Activated CD4-positive, alpha-beta T cell treated with anti-CD3 and anti-CD28 coated beads for 1 hour (primary cell): ENCODE data around the gene KLHDC8A.
"Not testable (repeated sequence)": the region's sequence is repeated elsewhere in the genome, so short reads cannot be mapped to it uniquely, and the experiment has no call there.

Experiments used
- DNase-seq: peaks from one replicate; pipeline ENCODE4 v3.0.0-alpha.2; 2020

KLHDC8A gene

GRCh38 chr1:205317311-205317917 lies 39.3 kb downstream of the KLHDC8A start:
- DNase-seq = no peak

GRCh38 chr1:205316161-205316566 lies 40.6 kb downstream of the KLHDC8A start:
- no peak for DNase-seq

DNA sequence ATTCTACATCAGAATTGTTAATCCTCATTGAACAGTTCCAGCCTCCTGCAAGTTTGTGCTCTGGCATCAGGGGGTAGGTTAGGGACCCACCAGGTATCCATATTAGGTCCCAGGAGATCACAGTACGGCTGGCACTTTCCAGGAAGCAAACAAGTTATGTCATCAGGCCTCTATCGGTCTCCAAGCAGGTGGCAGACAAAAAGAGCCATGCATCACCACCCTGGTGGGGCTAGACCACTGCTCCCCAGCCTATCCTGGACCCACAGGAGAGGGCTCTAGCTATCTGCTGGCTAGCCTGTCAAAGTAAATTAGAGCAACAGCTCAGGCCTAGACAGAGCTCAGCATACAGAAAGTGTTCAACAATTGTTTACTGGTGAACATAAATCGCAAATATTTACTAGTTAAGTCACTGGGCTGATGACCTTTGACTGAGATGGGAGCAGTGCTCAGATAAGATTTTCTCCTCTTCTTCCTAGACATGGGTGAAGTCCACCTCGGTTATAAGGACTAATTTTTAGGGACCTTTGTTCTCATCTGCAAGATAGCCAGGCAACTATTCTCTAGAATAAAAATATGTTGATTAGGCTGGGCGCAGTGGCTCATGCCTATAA lies 41.6 kb downstream of the KLHDC8A start:
- no peak for DNase-seq

DNA sequence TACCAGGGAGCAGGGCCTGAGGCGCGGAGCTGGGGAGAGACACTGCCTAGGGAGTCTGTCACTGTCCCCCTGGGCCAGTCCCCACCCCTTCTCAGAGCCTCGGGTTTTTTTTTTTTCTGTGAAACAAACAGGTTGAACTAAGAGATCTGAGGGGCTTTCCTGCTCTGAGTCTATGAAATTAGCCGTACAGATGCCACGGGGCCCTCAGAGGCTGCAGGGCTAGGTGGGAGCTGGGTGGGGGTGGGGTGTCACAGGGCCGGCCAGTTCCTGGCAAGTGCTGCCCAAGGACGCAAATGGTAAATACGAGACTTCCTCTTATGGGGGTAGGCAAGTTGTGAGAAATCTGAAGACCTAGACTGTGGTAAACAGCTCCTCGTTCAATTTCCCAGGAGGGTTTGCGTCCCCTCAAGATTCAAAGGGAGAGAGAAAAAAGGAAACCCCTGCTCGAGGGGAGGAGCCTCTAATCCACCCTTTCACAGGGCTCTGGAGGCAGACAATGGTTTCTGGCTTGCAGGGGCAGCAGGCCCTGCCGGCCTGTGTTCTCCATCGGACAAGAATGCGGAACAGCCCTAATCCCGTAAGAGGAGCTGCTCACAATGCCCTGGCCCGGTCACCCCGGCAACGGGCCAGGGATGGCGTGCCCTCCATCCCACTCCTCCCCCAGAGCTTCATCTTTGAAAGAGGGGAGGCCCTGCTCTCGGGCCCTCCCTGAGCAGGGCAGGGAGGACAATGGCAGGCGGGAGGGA lies 43.0 kb downstream of the KLHDC8A start:
- no peak for DNase-seq

DNA sequence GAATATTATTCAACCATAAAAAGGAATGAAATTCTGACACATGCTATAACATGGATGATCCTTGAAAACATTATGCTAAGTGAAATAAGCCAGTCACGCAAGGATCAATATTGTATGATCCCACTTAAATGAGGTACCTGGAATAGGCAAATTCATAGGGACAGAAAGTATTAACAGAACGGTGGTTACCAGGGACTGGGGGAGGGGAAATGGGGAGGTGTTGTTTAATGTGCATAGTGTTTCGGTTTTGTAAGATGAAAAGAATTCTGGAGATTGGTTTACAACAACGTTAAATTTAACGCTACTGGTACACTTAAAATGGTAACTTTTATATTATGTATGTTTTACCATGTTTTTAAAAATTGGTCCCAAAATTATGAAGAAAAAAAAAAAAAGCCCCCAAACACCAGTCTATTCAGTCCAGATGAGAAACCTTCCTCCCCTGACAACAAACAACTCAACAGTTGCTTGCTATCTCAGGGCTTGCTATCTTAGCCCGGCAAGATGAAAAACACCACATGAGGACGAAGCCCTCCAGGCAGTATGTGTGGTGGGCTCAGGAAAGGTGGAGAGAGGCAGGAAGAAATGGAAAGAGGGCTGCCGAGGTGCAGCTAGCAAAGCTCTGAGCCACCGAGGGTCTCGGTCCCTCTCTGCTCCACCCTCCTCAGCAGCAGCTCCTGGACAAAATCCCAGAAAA lies 43.7 kb downstream of the KLHDC8A start:
- DNase-seq = no peak

- DNase-seq = no peak
Measured at GRCh38 chr1:205310976-205311704, 45.6 kb downstream of the KLHDC8A start.

DNA sequence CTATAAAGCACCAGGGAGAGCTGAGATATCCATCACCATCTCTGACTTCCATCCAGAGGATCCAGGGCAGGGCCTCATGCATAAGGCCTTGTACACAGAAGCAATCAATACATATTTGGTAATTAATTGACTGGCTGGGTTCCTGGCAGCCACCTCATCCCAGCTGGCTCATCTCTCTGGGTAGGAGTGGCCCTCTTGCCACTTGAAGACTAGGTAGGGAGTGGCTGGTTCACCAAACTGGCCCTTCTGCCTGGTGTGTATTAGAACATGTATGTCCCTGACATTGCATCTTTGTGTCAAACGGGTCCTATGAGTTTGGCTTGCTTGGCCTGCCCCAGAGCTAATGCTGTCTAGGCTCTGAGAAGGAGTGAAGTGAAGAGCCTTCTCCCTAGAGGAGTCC lies 47.0 kb downstream of the KLHDC8A start:
- DNase-seq = no peak

DNA sequence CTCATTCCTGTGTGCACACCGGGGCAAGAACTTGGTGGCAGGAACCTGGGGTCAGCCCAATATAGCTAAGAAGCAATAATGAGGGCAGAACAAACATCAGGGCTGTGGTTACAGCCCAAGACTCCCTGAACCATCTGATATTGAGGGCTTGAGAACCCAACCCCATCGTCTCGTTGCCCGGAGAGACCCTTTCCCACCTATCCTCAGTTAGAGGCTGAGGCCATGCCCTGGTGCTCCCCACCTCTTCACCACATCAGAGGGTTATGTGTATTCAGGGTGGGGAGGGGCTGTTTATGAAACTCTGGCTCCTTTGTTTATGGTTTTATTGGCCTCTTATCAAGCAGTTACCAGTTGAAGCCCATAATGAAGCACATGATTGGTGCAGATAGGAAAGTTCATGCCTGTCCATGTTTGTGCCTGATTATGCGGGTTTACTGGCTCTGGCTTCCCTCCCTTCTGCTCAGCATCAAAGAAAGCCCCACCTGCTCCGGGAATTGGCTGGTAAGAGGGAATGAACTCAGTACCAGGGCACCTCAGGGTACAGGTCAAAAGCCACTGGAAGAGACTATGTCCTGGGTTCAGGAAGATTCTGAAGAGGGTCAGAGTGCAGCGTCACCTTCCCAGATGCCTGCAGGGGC lies 49.7 kb downstream of the KLHDC8A start:
- DNase-seq = no peak

- DNase-seq = no peak
Measured at GRCh38 chr1:205304695-205305070, 52.0 kb downstream of the KLHDC8A start.

DNA sequence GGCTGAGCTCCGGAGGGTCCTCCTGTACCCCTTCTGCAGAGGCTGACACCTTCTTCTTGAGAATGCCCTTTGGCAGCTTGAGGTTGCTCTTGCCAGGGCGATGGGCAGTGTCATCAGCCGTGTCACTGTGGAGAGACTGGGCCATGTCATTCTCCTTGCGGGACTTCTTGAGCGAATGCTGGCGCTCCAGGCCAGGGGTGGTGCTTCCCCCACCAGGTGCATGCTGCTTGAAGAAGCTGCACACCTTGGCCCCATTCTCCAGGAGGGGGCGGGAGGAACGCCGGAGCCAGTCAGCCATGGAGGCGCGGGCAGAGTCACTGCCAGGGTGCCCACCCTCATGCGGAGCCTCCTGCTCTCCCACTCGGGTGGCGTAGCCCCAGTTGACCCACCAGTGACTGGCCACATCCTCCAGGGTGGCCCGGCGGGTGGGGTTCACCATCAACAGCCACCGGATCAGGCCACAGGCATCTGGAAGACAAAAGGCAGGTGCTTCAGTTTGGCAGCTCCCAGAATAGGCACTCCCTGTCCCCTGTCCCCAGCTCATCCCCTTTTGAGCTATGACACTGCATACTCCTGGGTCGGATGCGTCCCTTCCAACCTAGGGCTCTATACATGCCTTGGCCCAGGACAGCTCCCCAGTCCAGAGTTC lies 52.6 kb downstream of the KLHDC8A start:
- no peak for DNase-seq

GRCh38 chr1:205303247-205303888 lies 53.4 kb downstream of the KLHDC8A start:
- no peak for DNase-seq

- no peak for DNase-seq
Measured at GRCh38 chr1:205301842-205302588, 54.7 kb downstream of the KLHDC8A start.

DNA sequence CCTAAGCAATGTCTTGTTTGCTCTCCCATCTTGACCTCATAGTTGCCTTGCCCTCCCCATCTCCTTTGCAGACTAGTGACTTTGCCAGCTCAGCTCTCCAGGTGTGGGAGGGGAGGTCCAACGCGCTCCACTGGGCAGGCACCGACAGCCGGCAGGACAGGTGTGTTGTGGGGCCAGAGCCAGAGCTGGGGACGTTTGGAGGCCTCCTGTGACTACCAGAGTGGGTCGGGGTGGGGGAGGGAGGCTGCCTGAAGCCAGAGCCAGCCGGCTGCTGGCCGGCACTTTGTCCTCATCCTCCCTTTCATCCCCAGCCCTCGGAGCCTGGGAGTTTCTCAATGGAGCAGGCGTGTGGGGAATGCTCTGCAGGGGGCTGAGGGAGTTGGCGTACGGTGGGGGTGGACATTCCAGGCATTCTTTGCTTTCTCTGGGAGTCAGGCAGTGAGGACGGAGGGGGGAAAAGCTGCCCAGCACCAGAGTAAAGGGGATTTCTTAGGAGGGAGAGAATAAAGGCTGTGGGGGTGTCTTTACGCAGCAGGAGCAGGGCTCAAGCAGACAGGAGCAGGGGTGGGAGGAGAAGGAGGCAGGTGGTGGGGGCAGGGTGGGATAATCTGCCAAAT lies 55.4 kb downstream of the KLHDC8A start:
- no peak for DNase-seq

- no peak for DNase-seq
Measured at GRCh38 chr1:205300149-205300548, 56.6 kb downstream of the KLHDC8A start.

DNA sequence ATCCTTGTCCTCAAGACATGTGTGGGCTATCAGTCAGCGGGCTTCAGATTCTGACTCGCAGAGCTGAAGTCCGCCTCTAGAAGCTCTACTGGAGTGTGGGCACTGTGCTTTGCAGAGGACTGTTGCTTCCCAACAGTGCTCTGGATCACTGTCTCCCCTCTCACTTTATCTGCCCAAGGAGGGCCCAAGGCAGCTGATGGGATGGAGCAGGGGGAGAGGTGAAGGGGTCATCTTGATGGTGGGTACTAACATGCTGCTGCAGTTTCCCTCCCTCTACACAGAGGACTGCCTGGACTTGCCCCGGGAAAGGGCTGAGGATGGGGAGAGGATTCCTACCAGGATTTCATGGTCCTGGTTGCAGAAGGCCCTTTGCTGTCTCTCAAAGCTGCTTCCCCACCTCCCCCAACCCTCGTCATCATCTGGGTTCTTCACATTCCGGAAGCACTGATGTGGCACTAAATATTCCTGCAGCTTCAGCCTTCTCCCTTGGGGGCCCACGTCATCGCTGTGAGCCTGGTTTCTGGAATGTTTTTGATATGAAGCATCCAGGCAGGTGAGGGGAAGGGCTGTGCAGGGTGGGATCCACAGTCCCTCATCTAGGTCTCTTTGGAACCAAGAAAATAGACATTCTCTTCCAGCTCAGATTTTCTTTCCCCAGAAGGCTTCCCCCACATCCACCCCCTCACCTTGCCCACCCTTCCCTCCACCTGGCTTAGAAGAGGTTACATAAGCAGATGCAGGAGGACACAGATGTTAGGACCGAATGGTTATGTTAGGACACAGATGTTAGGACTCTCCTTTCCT lies 58.3 kb downstream of the KLHDC8A start:
- no peak for DNase-seq

- not testable (repeated sequence) for DNase-seq
Measured at GRCh38 chr1:205297546-205298177, 59.1 kb downstream of the KLHDC8A start.

DNA sequence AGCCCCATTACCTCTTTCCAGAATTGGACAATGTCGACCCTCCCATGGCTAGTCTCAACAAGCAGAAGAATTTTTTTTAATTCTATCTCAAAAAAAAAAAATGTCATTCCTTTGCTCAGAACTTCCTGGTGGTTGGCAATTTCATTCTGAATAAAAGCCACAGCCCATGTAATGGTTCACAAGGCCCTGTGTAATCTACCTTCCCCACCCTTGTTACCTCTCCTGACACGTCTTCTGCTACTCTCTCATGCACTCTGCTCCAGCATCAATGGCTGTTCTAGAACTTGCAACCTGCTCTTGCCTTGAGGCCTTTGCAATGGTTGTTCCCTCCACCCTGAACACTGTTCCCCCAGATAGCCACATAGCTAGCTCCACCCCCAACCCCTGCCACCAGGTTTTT lies 60.6 kb downstream of the KLHDC8A start:
- no peak for DNase-seq

DNA sequence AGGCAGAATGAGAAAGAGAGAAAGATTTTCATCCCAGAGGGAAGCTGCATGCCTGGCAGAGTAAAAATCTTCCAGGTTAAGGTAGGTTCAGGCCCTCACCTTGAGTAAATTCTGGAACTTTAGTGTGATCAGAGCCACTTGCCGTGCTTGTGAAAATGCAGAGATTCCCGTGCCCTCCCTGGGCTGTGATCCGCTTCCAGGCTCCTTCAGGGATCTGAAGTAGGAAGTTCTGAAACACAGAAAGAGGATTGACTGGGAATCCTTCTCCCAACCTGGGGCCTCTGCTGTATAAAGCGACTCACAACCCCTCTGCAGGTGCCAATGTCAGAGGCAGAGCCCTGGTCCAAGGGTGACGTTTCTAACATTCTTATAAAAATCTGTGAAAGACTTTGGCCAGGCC lies 61.8 kb downstream of the KLHDC8A start:
- DNase-seq = no peak
